ENCODE data around the gene GDPD5.

Gene GDPD5

DNA sequence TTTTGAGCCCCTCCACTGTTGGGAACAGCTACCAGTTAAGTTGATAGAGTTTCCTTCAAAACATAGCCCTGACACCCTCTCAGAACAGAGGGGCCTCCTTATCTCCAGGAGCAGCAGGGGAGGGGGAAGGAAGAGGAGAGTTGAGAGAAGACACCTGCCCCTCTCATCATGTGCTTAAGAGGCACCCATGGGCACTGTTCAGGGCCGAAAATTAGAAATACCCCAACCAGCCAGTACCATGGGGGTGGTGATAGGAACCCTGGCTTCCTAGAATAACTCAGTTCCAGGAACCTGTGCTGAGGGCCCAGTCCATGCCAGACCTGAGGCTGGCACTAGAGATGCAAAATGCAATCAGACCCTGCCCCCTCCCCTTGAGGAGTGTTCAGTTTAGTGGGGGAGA lies 9.3 kb upstream of the GDPD5 start:
- DNase-seq, result no peak

DNA sequence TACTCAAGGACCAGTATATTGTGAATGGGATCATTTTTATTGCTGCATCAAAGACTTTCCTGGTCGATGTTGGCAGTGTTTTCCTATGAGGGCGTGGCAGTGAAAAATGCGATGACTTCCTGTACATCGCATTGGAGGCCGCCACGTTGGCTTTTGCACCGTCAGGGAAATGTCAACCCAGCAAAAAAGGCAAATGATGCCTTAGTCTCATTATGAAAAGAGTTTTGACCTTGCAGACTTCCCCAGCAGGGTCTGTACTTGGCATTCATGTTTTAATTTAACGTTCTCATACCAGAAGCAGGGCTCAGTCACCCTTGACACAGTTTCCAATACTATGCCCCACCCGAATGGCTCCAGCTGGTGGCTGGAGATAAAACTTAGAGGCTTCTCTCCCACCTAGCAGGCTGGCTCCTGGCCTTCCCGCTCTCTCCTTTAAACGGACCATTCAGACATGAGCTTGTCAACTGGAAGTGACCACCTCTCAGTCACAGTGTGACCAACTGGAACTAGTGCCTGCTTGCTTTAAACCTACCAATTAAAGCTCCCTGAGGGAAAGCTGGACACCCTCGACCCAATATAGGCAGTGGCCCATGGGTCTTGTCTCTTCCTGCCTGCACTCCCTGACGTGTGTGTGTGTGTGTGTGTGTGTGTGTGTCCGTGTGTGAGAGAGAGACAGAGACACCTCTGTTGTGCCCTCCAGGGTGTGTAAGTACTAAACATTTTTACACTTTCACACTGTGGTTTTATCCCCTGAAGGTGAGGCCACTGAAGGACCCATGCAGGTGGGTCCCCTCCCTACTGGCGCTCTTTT lies 8.7 kb upstream of the GDPD5 start:
- no peak for DNase-seq

DNA sequence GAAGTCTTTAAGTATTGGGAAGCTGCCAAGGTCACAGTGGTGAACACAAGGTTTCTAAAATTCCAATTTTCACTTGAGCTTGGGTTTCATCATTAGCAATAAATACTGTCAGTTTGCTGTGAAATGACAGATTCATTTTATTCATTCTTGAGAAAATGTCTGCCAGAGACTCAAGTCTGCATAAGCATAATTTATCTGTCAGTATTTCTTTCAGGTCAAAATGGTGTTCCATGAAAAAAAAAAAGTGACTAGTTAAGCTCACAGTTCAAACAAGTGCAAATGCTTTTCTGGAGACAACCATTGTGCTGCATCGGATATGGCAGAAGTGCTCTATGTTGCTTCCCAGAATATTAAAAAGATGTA lies 8.1 kb upstream of the GDPD5 start:
- DNase-seq, result no peak

DNA sequence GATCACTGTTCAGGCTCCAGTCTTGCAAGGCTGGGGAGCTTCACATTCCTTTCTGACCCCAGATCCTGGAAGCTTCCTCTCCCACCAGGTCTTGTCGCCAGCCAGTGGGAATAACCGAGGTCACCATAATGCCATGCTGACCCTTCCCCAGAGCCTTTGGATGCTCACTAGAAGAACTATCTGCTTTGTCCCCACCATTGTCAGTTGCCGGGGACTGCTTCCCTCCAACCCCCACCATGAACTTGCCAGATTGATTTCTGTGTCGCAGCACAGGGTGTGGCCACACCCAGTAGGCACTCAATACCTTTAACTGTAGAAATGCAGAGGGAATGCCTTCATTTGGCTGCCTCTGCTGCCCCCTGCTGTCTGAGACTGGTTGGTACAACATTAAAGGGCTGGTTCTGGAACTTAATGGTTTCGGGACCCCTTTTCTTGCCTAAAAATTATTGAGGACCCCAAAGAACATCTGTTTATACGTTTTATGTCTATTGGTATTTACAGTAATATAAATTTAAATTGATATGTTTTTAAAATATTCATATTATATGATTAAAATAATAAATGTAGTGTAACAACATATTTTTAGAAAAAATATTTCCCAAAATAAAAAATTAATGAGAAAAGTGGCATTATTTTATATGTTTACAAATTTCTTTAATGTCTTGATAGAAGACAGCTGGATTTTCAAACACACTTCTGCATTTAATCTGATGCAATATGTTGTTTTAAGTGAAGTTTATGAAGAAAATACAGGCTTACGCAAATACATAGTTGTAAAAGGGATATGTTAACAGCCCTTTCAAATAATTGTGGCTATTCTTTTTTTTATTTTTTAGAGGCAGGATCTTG lies 6.7 kb upstream of the GDPD5 start:
- peak; percentile 87 for DNase-seq

DNA sequence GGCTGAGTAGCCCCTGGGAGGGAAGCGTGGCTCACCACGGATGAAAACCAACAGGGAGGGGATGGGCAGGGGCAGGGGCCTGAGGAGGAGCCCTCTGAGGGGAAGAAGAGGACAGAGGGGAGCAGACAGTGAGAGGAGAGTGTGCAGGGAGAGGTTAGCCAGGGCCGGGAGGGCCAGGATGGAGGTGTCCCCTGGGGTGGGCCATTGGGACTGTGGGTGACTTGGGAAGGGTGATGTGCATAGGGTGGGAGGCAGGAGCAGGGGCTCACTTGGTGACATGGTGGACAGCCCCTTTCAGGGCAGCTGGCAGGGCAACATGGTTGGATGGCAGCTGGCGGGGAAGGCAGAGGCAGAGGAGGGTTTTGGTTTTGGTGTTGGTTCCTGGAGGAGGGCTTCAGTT lies 5.6 kb upstream of the GDPD5 start:
- DNase-seq, result no peak

DNA sequence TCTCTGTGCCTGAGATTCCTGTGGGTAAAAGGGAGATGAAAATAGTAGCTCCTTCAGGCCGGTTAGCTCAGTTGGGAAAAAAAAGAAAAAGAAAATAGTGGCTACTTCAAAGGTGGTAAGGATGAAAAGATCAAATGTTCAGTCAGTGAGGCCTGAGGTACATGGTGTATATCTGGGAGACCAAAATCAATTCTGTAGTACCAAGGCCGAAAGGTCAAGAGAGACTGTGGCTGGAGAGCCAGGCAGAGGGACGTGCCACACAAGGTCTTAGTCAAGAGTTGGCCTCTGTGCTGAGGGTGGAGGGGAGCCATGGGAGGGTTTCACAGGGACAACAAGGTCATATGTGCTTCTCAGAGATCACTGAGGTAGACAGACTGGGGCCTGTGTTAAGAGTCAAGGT lies 4.8 kb upstream of the GDPD5 start:
- no peak for DNase-seq

DNA sequence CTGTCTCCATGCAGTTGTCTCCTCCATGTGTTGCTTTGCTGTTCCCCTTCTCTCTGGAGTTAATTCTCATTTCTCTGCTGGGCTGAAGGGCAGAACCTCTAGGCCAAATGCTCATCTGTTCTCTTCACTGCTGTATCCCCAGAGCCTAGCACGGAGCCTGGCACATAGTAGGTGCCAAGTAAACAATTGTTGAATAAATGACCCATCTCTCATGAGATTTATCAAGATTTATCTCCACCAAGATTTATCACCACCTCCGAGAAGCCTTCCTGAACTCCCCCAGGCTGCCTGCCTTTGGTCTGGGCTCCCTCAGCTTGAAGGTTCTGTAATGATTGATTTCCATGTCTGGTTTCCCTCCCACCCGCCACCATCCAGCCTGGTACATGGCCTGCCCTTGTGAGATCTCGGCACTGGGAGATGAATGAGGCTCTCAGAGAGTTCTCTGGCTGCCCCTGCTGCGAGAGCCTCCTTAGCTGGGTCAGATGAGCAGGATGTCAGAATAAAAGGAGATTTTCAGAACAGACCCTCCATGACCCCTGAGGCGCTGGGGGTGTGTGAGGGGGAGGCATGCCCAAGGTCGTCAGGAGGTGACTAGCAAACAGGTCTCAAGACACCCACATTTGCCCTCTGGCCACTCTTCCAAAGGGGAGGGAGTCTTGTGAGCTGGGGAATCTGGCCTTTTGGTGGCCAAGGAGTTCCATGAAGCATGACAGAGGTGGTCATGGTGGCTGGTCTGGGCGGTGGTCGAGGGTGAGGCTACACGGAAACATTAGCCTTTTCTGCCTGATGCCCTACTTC lies 2.4 kb upstream of the GDPD5 start:
- no peak for DNase-seq

DNA sequence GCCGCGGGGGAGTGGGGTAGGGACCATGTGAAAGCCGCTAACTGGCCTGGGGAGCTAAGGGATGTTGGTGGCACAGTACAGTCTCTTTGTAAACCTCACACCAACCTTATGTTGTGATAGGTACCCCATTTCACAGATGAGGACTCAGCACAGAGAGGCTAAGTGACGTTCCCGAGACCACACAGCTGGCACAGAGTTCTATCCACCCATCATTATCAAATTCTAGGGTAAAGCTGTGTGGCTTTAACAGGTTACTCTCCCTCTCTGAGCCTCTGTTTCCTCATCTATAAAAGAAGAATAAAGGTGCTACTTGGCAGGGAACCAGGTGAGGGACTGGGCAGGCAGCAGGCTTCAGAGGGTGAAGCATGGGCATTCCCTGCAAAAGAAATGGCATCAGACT lies 1.4 kb upstream of the GDPD5 start:
- DNase-seq, result no peak

DNA sequence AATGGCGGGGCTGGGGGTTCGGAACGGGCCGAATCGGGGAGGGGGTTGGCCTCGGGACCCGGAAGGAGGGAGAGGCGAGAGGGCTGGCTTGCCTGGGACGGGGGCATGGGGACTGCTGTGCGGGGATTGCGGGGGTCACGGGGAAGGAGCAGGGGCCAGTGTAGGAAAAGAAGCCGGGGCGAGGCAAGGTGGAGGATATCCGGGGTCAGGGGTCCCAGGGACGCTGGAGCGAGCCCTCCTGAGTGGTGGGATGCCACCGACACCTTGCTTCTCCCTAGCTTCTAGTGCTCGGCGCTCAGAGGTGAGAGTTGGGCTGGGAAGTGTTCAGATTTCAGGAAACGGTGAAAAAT lies 426 bp upstream of the GDPD5 start:
- DNase-seq, result no peak

DNA sequence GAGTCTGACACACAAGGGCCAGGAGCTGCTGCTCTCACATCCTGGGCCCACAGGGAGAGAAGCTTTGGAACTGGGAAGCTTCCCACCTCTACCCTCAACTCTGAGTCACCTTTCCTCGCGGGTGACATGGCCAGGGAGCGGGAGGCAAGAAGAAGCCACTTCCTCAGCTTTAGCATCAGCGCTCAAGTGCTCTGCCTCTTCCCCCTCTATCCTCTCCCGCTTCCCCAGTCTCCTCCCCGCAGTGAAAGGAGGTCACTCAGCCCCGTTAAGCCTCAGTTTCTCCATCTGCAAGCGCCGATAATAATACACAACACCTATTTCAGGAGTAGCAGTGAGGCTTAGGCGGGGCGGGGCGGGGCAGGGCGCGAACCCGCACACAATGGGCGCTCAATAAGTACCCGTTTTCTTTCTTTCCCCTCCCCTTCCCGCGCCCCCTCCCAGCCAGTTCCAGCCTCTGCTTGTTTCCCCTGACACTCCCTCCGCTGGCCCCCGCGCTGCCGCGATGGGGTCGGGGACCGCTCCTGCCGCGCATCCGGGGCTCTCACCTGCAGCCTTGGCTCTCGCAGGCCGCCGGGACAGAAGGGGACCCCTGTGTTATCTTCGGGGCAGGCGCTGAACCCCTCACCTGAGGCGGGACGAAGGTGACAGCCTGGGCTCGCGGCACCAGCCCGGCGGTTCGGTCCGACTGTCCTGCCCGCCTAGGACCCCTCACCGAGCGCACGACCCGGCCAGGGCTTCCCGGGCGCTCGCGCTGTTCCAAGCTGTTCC lies 892 bp downstream of the GDPD5 start:
- peak; percentile 31 for DNase-seq

DNA sequence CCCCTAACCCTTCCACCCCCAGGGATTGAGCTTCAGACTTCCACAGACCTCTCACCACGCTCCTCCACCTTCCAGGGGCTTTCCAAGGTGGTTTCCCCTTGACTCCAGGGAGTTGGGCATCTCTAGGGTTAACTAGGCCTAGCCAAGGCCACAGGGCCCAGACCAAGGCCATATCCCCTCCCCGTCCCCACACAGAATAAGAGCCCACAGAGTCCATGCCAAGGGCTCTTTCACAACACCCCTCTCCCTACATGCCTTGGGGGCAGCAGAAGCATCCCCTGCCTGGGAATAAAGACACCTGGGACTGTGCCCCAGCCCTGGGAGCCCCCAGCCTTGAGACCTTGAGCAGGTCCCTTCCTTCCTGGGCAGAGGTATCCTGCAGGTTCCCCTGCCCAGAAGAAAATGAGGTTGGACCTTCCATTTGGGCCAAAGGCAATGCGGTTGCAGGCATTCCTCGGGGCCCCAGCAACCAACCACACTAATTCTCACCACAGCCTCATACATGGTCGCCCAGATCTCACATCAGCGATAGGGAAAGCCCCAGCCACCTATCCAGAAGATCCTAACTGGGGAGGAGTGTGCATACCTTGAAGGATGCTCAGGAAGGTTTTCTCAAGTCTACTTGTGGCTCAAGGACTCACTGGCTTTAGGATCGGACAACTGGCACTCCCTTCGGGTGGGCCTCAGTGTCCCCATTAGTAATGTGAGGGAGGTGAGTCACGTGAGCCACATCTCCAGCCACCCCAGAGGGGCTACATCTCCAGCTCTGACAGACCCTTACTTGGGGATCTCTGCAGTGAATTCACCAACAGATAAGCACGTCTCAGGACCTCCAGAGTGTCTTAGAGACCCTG lies 1.7 kb downstream of the GDPD5 start:
- no peak for DNase-seq

DNA sequence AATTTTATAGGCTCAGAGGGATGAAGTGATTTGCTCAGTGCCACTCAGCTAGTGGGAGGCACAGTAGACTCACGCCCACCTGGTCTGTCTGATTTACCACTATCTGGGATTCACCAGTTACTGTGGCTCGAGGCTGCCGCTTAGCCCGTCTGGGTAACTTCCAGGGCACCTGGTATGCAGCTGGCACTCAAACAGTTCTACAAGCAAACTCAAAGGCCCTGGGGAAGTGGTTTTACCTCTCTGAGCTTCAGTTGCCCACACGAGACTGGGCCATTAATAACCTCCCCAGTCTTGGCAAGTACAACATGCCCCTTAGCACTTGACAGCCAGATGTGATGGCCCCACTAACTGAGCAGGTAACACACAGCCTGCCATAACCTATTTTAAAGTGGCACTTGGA lies 2.6 kb downstream of the GDPD5 start:
- DNase-seq, result peak; percentile 25

DNA sequence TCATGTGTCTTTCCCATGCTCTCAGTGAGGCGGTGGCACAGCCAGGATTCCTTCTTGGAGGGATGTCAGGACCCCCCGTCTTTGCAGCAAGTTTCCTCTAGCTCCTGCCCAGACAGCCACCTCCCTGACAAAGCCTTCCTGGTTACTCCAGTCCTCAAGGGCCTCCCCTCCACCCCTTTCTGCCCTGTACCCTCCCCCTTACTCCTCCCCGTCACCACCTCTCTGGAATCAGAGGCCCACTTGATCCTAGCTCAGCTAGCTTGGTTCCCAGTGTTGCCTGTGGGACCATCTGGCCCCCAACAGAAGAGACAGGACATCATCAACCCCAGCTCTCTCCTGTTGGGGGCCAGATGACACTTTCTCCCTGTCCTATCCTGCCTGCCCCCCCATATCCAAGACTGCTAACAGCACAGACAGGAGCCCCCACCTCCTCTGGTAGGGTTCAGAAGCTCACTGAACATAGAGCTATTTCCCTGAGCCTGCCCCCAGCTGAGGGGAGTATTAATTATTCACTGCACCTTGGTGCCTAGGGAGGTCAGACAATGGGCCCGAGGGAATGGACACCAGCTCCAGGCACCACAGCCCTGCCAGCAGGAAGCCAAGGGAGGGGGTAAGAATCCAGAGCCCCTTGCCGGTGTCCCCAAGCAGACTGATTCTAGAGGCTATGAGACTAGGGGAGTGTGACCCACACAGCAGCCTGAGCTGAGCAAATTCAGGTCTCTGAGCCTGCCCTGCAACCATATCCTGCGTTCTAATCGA lies 3.3 kb downstream of the GDPD5 start:
- DNase-seq, result no peak

DNA sequence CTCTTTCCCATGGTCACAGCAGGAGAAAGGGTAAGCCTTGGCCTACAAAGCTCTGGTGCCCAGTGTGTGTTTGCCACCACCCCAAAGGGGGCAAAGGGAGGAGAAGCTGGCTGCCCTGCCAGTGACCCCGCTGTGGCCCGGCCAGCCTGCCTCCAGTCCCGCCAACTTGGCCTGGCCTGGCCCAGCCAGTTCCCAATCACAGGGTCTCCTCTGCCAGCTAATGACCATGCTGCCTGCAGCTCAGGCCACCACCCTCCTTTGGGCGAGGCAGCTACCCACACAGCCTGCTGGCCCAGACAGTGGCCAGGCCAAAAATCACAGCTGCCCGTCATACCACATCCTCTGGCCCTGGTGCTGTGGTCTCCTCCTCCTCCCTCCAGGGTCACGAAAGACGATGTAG lies 5.1 kb downstream of the GDPD5 start:
- no peak for DNase-seq

DNA sequence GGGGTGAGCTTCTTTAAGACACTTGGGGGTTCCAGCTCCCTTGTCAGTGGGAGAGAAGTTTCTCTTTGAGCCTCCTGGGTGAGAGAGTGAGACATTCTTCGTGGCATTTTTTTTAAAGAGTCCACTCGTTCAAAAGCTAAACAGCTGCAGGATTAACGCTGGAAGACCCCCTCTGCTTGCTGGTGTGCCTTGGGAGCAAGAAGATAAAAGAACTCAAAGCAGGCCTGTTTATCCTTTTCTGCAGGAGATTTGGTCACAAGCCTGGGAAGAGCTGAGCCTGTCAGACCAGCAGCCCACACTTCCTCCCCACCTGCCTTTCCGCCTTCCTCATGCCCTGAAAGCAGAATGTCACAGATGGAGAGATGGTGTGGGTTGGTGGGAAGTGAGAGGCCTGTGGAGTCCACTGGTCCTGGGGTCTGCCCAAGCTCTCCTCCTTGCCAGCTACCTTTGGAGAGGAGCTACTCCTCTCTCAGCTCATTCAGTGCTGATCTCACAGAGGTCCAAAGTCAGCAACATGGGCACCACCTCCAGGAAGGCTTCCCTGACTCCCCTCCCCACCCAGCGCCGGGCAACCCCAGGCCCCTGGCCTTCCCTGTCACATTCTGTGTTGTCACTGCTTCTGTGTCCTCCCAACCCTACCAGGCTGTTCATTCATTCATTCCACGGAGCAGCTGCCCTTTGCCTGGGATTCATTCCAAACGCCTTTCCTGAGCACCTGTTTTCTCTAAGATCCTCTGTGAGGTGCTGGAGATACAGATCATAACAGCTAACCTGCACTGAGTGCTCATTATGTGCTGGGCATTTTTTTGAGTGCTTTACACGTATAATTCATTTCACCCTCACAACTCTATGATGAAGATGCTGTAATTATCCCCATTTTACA lies 6.7 kb downstream of the GDPD5 start:
- no peak for DNase-seq

DNA sequence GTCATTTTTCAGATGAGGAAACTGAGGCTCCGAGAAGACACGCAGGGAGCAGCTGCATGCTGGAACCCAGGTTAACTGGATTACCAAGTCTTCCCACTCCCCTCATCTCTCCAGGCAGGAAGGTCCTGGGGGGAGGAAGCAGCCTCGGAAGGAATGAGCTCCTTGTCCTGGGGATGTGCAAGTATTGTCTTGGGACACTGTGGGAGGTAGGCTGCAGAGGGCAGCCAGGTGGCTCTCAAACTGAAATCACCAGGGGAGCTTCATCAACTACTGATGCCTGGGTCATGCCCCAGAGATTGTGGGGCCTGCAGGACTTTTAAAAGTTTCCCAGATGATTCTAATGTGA lies 7.6 kb downstream of the GDPD5 start:
- no peak for DNase-seq

DNA sequence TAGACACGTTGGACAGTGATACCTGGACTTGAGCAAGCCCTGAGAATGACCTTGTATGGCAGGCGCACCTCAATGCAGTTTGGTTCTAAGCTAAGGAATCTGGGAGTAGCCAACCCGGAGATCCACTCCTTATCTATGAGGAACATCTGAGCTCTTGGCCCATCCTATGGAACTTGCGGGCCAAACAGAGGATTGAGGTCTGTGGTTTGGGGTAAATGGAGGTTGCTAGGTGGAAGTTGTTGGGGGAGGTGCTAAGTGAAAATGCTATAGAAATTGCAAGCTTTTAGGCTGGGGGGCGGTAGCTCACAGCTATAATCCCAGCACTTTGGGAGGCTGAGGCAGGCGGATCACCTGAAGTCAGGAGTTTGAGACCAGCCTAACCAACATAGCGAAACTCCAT lies 8.9 kb downstream of the GDPD5 start:
- DNase-seq, result no peak

DNA sequence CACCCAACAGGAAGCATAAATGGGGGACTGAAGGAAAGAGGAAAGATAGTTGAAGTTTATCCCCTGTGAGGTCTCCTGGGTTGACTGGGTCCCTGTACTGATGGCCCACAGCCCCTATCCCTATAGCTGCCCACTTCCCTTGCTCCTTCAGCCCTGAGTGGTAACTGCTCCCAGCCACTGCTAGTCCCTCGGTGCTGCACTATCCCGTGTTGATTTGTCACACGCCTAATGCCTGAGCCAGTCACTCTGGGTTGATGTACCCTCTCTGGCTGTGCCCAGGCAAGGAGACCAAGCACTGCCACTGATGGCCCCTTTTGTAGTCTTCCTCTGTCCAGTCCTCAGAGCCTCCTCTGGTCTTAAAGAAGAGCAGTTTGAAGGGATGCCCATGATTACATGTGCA lies 9.6 kb downstream of the GDPD5 start:
- no peak for DNase-seq

DNA sequence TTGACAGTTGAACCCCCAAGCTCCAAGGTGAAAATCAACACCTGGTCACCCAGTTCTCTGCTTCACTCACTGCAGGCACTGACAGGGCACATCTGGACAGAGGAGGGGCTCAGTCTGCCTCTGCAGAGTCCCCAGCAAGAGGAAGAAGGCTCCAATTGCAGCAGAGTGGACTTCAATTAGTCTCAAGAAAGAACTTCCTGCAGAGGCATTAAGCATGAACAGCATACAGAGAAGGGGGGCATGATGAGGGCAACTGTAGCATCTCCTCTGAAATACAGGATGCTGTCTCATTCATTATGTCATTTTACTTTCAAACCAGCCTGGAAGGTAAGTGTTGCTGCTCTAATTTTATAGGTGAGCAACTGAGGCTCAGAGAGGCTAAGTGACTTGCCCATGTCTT lies 11.1 kb downstream of the GDPD5 start:
- no peak for DNase-seq

DNA sequence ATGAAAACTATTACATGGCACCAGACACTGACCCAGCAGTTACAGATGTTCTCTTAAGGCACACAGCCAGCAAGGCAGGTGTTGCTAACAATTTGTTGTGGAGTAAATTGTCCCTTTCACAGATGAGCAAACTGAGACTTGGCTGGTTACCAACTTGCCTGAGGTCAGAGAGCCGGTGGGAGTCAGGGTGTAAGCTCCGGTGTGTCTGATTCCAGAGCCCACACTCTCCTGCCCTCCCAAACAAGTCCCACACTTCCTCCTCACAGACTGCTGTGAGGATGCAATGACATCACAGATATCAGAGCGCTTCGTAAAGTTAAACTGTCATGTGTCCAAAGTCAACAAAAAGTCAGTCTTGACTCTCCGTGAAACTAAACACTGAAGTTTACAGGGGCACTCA lies 12.5 kb downstream of the GDPD5 start:
- DNase-seq, result no peak

DNA sequence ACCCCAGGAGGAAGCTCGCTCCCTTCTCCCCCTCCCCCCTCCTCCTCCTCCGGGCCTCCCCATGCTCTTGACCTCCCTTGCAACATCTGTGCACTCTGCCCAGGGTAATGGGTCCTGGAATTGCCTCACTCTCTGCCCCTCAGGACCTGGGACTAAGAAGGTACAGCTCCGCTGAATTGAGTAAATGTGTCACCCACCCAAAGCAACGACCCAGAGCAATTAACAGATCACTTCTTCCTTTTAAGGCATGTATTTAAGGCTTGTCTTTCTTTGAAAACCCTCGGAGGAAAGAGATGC lies 15.1 kb downstream of the GDPD5 start:
- no peak for DNase-seq
